22Rv1 (cell line): ENCODE data around the gene ZAR1L.

ENCODE experiments used
- ZFX ChIP-seq: fragments of 450-650 bp; IDR thresholded peaks from 2 replicates; pipeline ENCODE4 v1.6.1; 2017; ENCODE audit warnings: antibody characterized with exemption, borderline replicate concordance
- TF ChIP-seq, protein P1 (sequence below): fragments of 450-650 bp; IDR thresholded peaks from 2 replicates; pipeline ENCODE4 v1.5.1; 2017; ENCODE audit warnings: mild to moderate bottlenecking

DNA sequence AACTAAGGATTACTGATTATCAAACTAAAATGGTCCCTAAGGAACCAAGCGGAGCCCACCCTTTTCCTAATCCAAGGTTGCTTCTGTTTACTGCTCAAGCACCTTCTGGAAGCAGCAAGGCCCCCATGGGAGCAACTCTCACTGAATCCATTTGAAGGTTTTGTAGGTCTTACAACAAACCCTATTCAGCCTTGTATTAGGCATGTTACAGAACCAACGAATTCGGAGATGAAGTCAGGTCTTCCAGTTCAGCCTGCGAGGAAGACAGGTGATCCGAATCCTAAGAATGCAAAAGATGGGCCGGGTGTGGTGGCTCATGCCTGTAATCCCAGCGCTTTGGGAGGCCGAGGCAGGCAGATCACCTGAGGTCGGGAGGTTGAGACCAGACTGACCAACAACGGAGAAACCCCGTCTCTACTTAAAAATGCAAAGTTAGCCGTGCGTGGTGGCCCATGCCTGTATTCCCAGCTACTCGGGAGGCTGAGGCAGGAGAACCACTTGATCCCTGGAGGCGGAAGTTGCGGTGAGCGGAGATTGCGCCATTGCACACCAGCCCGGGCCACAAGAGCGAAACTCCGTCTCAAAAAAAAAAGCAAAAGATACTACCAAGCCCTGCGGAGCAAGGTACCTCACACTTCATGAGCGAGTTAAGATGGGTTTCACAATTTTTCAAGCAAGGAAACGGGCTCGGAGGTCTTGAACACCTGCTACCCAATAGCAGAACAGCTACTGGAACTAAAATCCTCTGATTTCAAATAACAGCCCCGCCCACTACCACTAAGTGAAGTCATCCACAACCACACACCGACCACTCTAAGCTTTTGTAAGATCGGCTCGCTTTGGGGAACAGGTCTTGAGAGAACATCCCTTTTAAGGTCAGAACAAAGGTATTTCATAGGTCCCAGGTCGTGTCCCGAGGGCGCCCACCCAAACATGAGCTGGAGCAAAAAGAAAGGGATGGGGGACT lies 609 bp downstream of the ZAR1L start:
- TF ChIP-seq, protein P1, sequence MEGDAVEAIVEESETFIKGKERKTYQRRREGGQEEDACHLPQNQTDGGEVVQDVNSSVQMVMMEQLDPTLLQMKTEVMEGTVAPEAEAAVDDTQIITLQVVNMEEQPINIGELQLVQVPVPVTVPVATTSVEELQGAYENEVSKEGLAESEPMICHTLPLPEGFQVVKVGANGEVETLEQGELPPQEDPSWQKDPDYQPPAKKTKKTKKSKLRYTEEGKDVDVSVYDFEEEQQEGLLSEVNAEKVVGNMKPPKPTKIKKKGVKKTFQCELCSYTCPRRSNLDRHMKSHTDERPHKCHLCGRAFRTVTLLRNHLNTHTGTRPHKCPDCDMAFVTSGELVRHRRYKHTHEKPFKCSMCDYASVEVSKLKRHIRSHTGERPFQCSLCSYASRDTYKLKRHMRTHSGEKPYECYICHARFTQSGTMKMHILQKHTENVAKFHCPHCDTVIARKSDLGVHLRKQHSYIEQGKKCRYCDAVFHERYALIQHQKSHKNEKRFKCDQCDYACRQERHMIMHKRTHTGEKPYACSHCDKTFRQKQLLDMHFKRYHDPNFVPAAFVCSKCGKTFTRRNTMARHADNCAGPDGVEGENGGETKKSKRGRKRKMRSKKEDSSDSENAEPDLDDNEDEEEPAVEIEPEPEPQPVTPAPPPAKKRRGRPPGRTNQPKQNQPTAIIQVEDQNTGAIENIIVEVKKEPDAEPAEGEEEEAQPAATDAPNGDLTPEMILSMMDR = no peak
- TF ChIP-seq ZFX = no peak
